Endothelial cell of umbilical vein (primary cell): ENCODE data around the gene PAK4. TPM values are rescaled to one million over a fixed set of nuclear protein-coding genes. Genes with fewer than 3 reads are reported as not detected.

ENCODE experiments used
- BruUV-seq: library from RNA; stranded (reverse); fragments of 400-500 nt; replicated peaks from 2 replicates; lab custom pipeline; 2021; lab: Mats Ljungman, UMichigan
- CTCF ChIA-PET: fragments of 300-600, 350-600 bp; sonication (Branson Sonifier 250); formaldehyde crosslinking; loops from one replicate; lab custom pipeline; 2021; ENCODE audit warnings: antibody characterized with exemption, inconsistent platforms; lab: Charles Lee
- POLR2A ChIA-PET: fragments of 300-600, 350-600 bp; sonication (Branson Sonifier 250); formaldehyde crosslinking; loops from one replicate; lab custom pipeline; 2021; ENCODE audit warnings: antibody characterized with exemption, inconsistent platforms; lab: Charles Lee
- DNase-seq: peaks from one replicate; pipeline ENCODE4 v3.0.0-alpha.2; 2011; ENCODE audit warnings: low read depth, low spot score
- FAIRE-seq: peaks from 2 replicates; lab custom pipeline; 2011; peaks lifted over from hg19 to GRCh38; lab: Jason Lieb, UNC
- H2AFZ ChIP-seq: 2 replicates; pipeline ENCODE4 v1.6.0; 2012; ENCODE audit warnings: low read depth, low read length, control low read depth, inconsistent platforms
- H3K27ac ChIP-seq: 2 replicates; pipeline ENCODE4 v1.5.1; 2011; ENCODE audit warnings: low read depth, mild to moderate bottlenecking, control low read depth, low read length, moderate library complexity; ENCODE audit not compliant: insufficient read depth
- H3K27me3 ChIP-seq, 2 experiments: 2 replicates each; pipeline versions ENCODE4 v1.6.0 to v1.6.1; 2011; ENCODE audit warnings: low read length in 2 of 2, mixed read lengths in 1 of 2; ENCODE audit not compliant: control insufficient read depth in 2 of 2, insufficient read depth in 2 of 2
- H3K36me3 ChIP-seq, 2 experiments: 2 replicates in 1 of 2; 3 replicates in 1 of 2; pipeline ENCODE4 v1.5.1; 2011; ENCODE audit warnings: low read length in 2 of 2, mild to moderate bottlenecking in 1 of 2, moderate library complexity in 1 of 2; ENCODE audit not compliant: control insufficient read depth in 2 of 2, insufficient read depth in 2 of 2; ENCODE audit errors: extremely low read depth in 1 of 2
- H3K4me1 ChIP-seq: 3 replicates; pipeline ENCODE4 v1.5.1; 2011; ENCODE audit warnings: mild to moderate bottlenecking, low read length; ENCODE audit not compliant: control insufficient read depth, insufficient read depth; ENCODE audit errors: extremely low read depth
- H3K4me2 ChIP-seq: 2 replicates; pipeline ENCODE4 v1.6.1; 2011; ENCODE audit warnings: low read length, control low read depth, mixed read lengths; ENCODE audit not compliant: insufficient read depth
- H3K4me3 ChIP-seq, 3 experiments: fragments of 200-600 bp in 1 of 3; sonication (generic), shearing (Covaris generic) in 1 of 3; replicated peaks in 1 of 3; 2 replicates each; pipeline ENCODE4 v1.5.1; 2011 to 2016; ENCODE audit warnings: control low read depth in 3 of 3, low read length in 3 of 3, mild to moderate bottlenecking in 2 of 3, inconsistent platforms in 1 of 3, low read depth in 1 of 3, moderate library complexity in 1 of 3; ENCODE audit not compliant: insufficient read depth in 1 of 3
- H3K79me2 ChIP-seq: 2 replicates; pipeline ENCODE4 v1.6.0; 2012; ENCODE audit warnings: low read length, inconsistent platforms; ENCODE audit not compliant: control insufficient read depth, insufficient read depth
- H3K9ac ChIP-seq: replicated peaks from 2 replicates; pipeline ENCODE3; 2011; ENCODE audit warnings: low read length, control low read depth; ENCODE audit not compliant: insufficient read depth; ENCODE audit errors: extremely low read depth
- H3K9me1 ChIP-seq: replicated peaks from 3 replicates; pipeline ENCODE4 v1.6.0; 2011; ENCODE audit warnings: mild to moderate bottlenecking, low read length; ENCODE audit not compliant: control insufficient read depth, insufficient read depth; ENCODE audit errors: extremely low read depth
- H3K9me3 ChIP-seq: replicated peaks from 2 replicates; pipeline ENCODE4 v1.5.1; 2012; ENCODE audit warnings: low read length, inconsistent platforms; ENCODE audit not compliant: control insufficient read depth, insufficient read depth
- H4K20me1 ChIP-seq: replicated peaks from 2 replicates; pipeline ENCODE3; 2011; ENCODE audit warnings: mild to moderate bottlenecking, low read length; ENCODE audit not compliant: control insufficient read depth, insufficient read depth; ENCODE audit errors: extremely low read depth
- EZH2 ChIP-seq: IDR thresholded peaks from 2 replicates; pipeline ENCODE4 v1.6.1; 2012; ENCODE audit warnings: borderline replicate concordance, low read depth, mild to moderate bottlenecking, moderate library complexity, low read length, inconsistent platforms; ENCODE audit not compliant: severe bottlenecking
- MYC ChIP-seq: IDR thresholded peaks from one replicate; pipeline ENCODE4 v1.6.1; 2011; ENCODE audit warnings: mild to moderate bottlenecking, low read depth, low read length
- POLR2A ChIP-seq: IDR thresholded peaks from 2 replicates; pipeline ENCODE4 v1.6.1; 2012; ENCODE audit warnings: low read depth, mild to moderate bottlenecking, control low read depth, low read length
- dilution Hi-C: fragments of 300-500 bp; cut with MboI; formaldehyde crosslinking; loops from one replicate; pipeline ENCODE4 v1.15.0; 2019; ENCODE audit warnings: low sequenced_read_pairs; ENCODE audit not compliant: extremely low pct_ligation_motif_present
- intact Hi-C: fragments of 100-400 bp; cut with micrococcal nuclease; formaldehyde crosslinking; loops from one replicate; pipeline ENCODE4 v1.10.0; 2022
- polyA plus RNA-seq, 4 experiments: library from polyadenylated mRNA; depleted of rRNA in 3 of 4; stranded (reverse) in 3 of 4; unstranded in 1 of 4; fragments of >200 nt; gene quantifications; 2 replicates each; pipeline versions ENCODE4 v1.2.1 to v1.2.3, GENCODE V29; 2011 to 2012; ENCODE audit warnings: missing spikeins in 1 of 4
- total RNA-seq: library from RNA; stranded (reverse); gene quantifications from 2 replicates; pipeline ENCODE4 v1.2.3, GENCODE V29; 2021
- TF ChIP-seq, protein P1 (sequence below), 2 donors: IDR thresholded peaks; 1 replicate in 1 of 2; 2 replicates in 1 of 2; pipeline ENCODE4 v1.5.1; 2011; ENCODE audit warnings: low read length in 2 of 2, mild to moderate bottlenecking in 2 of 2, moderate library complexity in 2 of 2, control low read depth in 1 of 2, inconsistent platforms in 1 of 2, low read depth in 1 of 2; ENCODE audit not compliant: insufficient read depth in 1 of 2; ENCODE audit errors: extremely low read depth in 1 of 2

Gene PAK4
- total and polyA plus RNA-seq, 2 donors (not counting 3 experiments of a cell fraction or from before 2014, with no cell fraction given): 39.8 to 55.4 TPM

DNA sequence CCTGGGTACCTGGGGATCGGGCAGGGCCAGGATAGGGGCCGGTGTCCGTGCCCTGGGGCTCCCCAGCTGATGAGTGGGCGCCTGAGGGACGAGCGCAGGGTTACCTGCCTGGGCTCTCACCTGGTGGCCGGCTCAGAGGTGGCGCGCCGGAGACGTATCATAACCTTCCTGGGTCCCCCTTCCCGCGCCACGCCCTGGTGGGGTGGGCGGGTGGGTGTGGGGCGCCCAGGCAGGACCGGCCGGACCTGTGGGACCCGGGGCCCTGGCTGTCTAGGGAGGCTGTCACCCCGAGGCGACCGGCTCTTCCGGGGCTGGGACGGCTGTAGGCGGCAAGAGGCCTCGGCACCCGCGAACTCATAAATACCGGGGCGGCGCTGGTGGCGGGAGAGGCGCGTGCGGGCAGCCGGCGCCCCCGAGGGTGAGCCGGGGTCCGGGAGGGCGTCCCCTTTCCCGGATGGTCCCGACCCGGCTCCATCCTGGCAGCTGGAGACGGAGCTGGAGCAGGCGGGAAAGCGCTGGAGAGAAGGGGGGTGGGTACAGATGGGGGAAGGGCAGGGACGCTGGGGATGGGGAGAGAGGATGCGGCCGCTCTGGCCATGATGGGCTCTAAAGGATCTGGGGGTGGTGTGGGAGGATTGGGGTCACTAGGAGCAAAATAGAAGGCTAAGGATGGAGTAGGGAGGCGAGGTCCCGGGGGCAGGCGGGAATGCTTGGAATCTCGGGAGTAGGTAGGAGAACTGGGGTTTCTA is 41.4 kb upstream of the PAK4 start, which contains the start of gene ACP7:
TSS of gene ACP7 (plus strand) at position 386 of the 749 bp plus-strand sequence. CDS start 902 bp downstream, outside the sequence.
- no TSS peak for BruUV-seq
- no peak within 1 kb of the TSS for H3K9ac ChIP-seq
- peak within 1 kb of the TSS; percentile 7 to 24 (median 15) for H3K4me3 ChIP-seq
- POLR2A ChIA-PET: interaction anchor here (0.6 kb wide), 1 partner anchor 54 kb away, joined by 4 read pairs; no protein-coding TSS in a partner anchor
- TF ChIP-seq, protein P1, sequence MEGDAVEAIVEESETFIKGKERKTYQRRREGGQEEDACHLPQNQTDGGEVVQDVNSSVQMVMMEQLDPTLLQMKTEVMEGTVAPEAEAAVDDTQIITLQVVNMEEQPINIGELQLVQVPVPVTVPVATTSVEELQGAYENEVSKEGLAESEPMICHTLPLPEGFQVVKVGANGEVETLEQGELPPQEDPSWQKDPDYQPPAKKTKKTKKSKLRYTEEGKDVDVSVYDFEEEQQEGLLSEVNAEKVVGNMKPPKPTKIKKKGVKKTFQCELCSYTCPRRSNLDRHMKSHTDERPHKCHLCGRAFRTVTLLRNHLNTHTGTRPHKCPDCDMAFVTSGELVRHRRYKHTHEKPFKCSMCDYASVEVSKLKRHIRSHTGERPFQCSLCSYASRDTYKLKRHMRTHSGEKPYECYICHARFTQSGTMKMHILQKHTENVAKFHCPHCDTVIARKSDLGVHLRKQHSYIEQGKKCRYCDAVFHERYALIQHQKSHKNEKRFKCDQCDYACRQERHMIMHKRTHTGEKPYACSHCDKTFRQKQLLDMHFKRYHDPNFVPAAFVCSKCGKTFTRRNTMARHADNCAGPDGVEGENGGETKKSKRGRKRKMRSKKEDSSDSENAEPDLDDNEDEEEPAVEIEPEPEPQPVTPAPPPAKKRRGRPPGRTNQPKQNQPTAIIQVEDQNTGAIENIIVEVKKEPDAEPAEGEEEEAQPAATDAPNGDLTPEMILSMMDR (IDR thresholded peaks at IDR 0.05; ENCODE audit: extremely low read depth in 1 of 2, insufficient read depth in 1 of 2, low read depth in 1 of 2, low read length in 2 of 2): no peak
- TF ChIP-seq EZH2: peak; percentile 39
- no peak for TF ChIP-seq POLR2A
- TF ChIP-seq MYC: no peak
- H3K27ac ChIP-seq: no peak within 1 kb of the TSS
- H3K9me3 ChIP-seq: no peaks in the 10 kb centered on the region
- no peaks in the 10 kb centered on the region for H3K36me3 ChIP-seq
- H3K79me2 ChIP-seq: no peaks in the 10 kb centered on the region
- DNase-seq (no peak), FAIRE-seq (no peak)
- peaks cover 10% of the 10 kb centered on the region for H3K4me1 ChIP-seq
- H3K27me3 ChIP-seq: no peaks in the 10 kb centered on the region
- intact Hi-C loops: loop anchor here (1.0 kb wide), 1 partner anchor 11 kb away; no protein-coding TSS in a partner anchor
- dilution Hi-C loops: no loop called here
- no peaks in the 10 kb centered on the region for H4K20me1 ChIP-seq
- H3K4me2 ChIP-seq: peak within 1 kb of the TSS; percentile 87
- CTCF ChIA-PET: interaction anchor here (1.0 to 1.9 kb wide), 7 partner anchors 11 to 122 kb away, joined by 3 to 8 read pairs (median 3); no protein-coding TSS in a partner anchor
- peak within 1 kb of the TSS; percentile 72 for H2AFZ ChIP-seq
- H3K9me1 ChIP-seq: no peaks in the 10 kb centered on the region
